HG03520 (cell line): ENCODE results near the gene CTXN1.
"Not testable (repeated sequence)": the region's sequence is repeated elsewhere in the genome, so short reads cannot be mapped to it uniquely, and the experiment has no call there.

Source experiments
- ATAC-seq: cut with Tn5 transposase; IDR thresholded peaks from one replicate; pipeline ENCODE4 v1.9.1; 2021; ENCODE audit warnings: mild to moderate bottlenecking, moderate library complexity; ENCODE audit not compliant: unreplicated experiment

Gene CTXN1

GRCh38 chr19:7947939-7948338 is 22.0 kb upstream of the CTXN1 start:
- no peak for ATAC-seq

GRCh38 chr19:7944177-7944761 is 18.3 kb upstream of the CTXN1 start:
- ATAC-seq: peak; percentile 10

- peak; percentile 92 for ATAC-seq
Measured at GRCh38 chr19:7943444-7944176, 17.7 kb upstream of the CTXN1 start, which contains the start of gene TIMM44. Gene TIMM44, minus strand, starts transcription at chr19:7943666. Its CDS starts 15 bp downstream, at chr19:7943651.

- ATAC-seq: no peak
Measured at GRCh38 chr19:7942981-7943443, 17.1 kb upstream of the CTXN1 start.

- no peak for ATAC-seq
Measured at GRCh38 chr19:7941895-7942596, 16.1 kb upstream of the CTXN1 start.

- no peak for ATAC-seq
Measured at GRCh38 chr19:7940841-7941240, 14.9 kb upstream of the CTXN1 start.

GRCh38 chr19:7934766-7935165 is 8.8 kb upstream of the CTXN1 start:
- ATAC-seq: no peak

GRCh38 chr19:7933828-7934725 is 8.1 kb upstream of the CTXN1 start:
- no peak for ATAC-seq

- no peak for ATAC-seq
Measured at GRCh38 chr19:7933411-7933810, 7.5 kb upstream of the CTXN1 start.

GRCh38 chr19:7932930-7933300 is 7.0 kb upstream of the CTXN1 start:
- no peak for ATAC-seq

GRCh38 chr19:7932276-7932929 is 6.5 kb upstream of the CTXN1 start:
- no peak for ATAC-seq

- no peak for ATAC-seq
Measured at GRCh38 chr19:7931221-7932061, 5.5 kb upstream of the CTXN1 start.

GRCh38 chr19:7930765-7931164 is 4.8 kb upstream of the CTXN1 start:
- ATAC-seq: no peak

GRCh38 chr19:7930030-7930429 is 4.1 kb upstream of the CTXN1 start:
- ATAC-seq: not testable (repeated sequence)

GRCh38 chr19:7928741-7929701 is 3.1 kb upstream of the CTXN1 start:
- no peak for ATAC-seq

- no peak for ATAC-seq
Measured at GRCh38 chr19:7928334-7928706, 2.4 kb upstream of the CTXN1 start.

GRCh38 chr19:7927605-7928333 is 1.8 kb upstream of the CTXN1 start:
- no peak for ATAC-seq
